NB4 (cell line): ENCODE data around the gene NTNG1.

Source experiments
- POLR2A ChIP-seq: IDR thresholded peaks from 2 replicates; pipeline ENCODE4 v1.6.1; 2011; ENCODE audit warnings: mild to moderate bottlenecking; ENCODE audit not compliant: insufficient read length; ENCODE audit errors: extremely low read depth
- TF ChIP-seq, protein P1 (sequence below): IDR thresholded peaks from one replicate; pipeline ENCODE4 v1.5.1; 2012; ENCODE audit warnings: low read depth, low read length

DNA sequence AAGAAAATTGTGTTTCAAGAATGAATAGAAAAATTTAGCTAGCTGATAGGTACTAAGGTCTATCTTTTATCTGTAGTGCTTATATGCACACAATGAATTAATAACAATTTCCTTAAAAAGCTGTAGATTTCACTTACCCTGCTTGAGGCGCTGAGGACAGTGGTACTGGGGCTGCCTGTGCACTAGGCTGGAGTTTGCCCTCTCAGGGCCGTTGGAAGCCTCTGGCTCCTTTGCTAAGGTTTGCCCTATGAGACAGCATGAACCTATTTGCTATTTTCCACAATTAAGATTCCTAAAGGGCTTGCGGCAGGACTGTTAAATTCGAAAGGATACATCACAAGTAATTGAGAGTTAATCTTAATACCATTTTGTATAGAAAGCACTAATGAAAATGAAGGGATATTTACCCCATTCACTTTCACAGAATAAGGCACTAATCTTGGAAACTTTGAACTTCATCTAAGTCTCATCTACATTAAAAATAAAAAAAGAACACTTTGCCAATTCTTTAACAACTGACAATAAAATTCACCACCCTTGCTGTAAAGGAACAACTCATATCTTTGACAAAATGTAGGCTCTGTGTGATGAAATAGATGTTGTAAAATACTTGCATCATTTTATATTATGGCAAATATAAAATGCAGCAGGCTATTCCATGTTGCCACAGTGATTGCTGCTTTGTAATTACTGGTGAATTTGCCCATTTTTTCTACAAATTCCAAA, 293.0 kb downstream of the NTNG1 start:
- no peak for TF ChIP-seq POLR2A
- TF ChIP-seq, protein P1, sequence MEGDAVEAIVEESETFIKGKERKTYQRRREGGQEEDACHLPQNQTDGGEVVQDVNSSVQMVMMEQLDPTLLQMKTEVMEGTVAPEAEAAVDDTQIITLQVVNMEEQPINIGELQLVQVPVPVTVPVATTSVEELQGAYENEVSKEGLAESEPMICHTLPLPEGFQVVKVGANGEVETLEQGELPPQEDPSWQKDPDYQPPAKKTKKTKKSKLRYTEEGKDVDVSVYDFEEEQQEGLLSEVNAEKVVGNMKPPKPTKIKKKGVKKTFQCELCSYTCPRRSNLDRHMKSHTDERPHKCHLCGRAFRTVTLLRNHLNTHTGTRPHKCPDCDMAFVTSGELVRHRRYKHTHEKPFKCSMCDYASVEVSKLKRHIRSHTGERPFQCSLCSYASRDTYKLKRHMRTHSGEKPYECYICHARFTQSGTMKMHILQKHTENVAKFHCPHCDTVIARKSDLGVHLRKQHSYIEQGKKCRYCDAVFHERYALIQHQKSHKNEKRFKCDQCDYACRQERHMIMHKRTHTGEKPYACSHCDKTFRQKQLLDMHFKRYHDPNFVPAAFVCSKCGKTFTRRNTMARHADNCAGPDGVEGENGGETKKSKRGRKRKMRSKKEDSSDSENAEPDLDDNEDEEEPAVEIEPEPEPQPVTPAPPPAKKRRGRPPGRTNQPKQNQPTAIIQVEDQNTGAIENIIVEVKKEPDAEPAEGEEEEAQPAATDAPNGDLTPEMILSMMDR = no peak
